ENCODE results near the gene FAM135A. TPM values are rescaled to one million over a fixed set of nuclear protein-coding genes. Genes with fewer than 3 reads are reported as not detected.
"Not testable (repeated sequence)": the region's sequence is repeated elsewhere in the genome, so short reads cannot be mapped to it uniquely, and the experiment has no call there.

Gene FAM135A
- total RNA-seq, 1 donor from 2014 or later: 33.7 TPM

DNA sequence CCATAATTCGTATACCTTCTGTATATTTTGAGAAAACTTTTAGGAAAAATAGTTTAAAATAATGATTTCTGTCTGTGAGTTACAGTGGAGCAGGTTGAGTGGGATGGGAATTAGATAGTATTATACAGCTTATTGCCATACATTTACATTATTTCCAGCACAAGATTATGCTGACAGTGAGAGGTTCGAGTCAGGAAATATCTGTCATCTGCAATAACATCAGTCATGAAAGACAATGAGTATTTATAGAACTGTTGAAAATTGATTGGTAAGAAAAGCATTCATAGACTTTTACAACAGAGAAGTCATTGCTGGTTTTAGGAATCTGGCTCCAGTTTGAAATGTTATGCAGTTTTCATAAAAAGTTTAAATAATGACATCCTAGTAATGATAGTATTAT is 45.9 kb downstream of the FAM135A start:
- DNase-seq (ENCODE audit: low spot score): no peak

DNA sequence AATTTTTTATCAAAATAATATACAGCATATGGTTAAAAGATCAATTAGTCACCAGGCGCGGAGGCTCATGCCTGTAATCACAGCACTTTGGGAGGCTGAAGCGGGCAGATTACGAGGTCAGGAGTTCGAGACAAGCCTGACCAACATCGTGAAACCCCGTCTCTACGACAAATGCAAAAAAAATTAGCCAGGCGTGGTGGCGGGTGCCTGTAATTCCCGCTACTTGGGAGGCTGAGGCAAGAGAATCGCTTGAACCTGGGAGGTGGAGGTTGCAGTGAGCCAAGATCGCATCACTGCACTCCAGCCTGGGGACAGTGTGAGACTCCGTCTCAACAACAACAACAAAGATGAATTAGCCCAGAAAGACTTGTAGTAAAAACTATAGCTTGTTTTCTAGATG is 46.4 kb downstream of the FAM135A start:
- not testable (repeated sequence) for DNase-seq (ENCODE audit: low spot score)

DNA sequence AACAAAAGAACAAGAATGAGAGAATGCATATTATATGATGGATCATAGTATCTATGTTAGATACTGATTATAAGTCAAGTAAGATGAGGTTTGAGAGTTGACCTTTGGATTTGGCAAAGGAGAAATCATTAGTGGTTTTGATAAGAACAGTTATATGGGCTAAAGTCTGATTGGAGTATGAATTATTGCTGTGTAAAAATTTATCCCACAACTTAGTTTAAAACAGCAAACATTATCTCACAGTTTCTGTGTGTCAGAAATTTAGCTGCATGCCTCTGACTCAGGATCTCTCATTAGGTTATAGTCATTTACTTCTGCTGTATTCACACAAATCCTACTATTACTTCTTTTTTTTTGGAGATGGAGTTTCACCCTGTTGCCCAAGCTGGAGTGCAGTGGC is 56.7 kb downstream of the FAM135A start:
- no peak for DNase-seq (ENCODE audit: low spot score)

DNA sequence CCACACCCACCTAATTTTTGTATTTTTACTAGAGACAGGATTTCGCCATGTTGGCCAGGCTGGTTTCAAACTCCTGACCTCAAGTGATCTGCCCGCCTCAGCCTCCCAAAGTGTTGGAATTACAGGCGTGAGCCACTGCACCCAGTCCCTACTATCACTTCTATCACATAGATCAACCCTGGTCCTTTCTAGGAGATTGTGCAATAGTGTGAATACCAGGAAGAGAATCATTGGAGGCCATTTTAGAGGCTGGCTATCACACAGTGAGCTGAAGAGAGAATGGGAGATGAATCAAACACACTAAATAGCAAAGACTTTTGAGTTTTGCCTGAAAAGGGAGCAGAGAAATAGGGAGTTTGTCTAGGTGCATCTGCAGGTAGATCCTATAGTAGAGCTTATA is 57.2 kb downstream of the FAM135A start:
- DNase-seq (ENCODE audit: low spot score): not testable (repeated sequence)

DNA sequence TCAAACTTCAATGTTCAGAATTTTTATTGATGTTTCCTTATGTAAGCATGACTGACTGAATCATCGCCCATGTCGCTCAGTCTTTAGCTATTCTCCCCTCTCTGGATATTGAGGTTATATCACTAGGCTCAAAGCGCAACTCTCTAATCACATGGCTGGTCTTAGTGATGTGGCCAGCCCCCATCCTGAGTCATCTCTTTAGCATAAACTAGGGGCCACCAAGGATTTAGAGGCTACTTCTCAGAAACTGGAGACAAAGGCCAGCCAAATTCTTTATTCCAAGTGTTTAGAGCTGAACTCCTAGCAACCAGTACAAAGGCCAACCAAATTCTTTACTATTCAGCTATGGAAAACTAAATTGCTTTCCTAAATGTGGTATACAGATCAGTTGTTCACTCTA is 61.4 kb downstream of the FAM135A start:
- DNase-seq (ENCODE audit: low spot score): no peak

DNA sequence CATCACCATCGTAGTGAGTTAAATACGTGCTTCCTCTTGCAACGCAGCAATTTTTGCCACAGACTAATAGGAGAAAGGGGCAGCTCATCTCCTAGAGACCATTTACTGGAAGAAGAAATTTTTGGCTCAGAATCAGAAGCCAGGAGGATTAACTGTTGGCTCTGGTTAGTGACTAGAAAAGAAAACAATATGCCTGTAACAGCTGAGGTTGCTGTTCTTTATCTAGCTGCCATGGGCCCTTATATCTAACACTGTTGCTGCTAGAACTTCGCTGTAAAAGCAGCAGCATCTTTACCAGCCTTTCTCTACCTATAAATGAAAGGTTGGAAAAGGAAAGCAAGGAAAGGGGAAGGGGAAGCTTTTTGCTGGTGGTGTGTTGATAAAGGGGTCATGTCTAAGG is 65.9 kb downstream of the FAM135A start:
- DNase-seq (ENCODE audit: low spot score): no peak

DNA sequence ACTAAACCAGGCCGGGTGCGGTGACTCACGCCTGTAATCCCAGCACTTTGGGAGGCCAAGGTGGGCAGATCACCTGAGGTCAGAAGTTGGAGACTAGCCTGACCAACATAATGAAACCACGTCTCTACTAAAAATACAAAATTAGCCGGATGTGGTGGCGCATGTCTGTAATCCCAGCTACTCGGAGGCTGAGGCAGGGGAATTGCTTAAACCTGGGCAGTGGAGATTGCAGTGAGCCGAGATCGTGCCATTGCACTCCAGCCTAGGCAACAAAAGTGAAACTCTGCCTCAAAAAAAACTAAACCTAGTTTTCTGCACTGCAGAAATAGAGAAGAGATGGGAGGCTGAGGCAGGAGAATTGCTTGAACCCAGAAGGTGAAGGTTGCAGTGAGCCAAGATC is 73.3 kb downstream of the FAM135A start:
- DNase-seq (ENCODE audit: low spot score): not testable (repeated sequence)

DNA sequence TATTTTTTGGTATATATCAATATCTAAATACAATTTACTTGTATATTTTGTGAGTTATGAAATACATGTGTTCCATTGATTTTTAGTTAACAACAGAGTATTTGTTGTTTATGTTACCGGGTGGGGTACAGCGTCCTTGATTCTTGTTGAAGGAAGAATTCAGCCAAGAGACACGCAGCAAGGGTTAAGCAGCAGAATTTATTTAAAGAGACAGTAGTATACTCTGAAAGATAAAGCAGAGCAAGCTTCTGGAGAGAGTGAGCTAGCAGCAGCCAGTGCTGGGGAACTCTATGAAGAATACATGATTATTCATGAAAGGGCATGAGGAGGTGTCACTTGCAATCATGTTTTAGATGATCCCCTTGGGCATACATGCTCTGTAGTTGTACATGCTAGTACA is 76.1 kb downstream of the FAM135A start:
- DNase-seq (ENCODE audit: low spot score): no peak

DNA sequence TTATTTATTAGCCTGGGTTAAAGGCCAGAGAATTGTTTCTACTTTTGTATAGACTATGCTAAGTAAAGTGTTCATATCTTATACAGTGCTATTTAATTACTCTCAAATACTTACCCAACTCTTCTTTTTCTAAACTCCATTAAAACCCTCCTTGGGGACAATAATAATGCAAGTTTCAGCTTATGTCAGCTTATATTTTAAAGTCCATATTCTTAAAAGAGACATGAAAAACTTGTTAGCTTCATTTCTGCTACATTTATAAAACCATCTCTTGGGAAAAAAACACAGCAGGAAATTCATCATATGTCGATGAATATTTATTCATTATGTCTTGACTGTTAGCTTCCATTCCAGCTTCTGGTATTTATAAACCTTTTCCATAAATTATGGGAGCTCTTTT is 81.5 kb downstream of the FAM135A start:
- DNase-seq (ENCODE audit: low spot score): no peak

DNA sequence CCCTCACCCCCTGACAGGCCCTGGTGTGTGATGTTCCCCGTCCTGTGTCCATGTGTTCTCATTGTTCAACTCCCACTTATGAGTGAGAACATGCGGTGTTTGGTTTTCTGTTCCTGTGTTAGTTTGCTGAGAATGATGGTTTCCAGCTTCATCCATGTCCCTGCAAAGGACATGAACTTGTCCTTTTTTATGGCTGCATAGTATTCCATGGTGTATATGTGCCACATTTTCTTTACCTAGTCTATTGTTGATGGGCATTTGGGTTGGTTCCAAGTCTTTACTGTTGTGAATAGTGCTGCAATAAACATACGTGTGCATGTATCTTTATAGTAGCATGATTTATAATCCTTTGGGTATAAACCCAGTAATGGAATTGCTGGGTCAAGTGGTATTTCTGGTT is 82.5 kb downstream of the FAM135A start:
- not testable (repeated sequence) for DNase-seq (ENCODE audit: low spot score)

DNA sequence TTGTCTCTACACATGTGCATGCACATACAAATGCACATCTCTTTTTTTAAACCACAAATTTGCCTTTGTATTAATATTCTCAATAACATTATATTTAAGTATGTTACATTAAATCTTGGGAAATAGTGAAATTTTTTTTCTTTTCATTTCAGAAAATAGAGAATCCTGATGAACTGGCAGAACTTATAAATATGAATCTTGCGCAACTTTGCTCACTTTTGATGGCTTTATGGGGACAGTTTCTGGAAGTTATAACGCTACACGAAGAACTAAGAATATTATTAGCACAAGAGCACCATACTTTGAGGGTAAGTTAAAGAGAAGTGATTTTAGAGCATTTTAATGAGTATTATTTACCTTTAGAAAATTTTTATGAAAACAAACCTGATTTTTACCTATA is 89.2 kb downstream of the FAM135A start:
- no peak for DNase-seq (ENCODE audit: low spot score)

DNA sequence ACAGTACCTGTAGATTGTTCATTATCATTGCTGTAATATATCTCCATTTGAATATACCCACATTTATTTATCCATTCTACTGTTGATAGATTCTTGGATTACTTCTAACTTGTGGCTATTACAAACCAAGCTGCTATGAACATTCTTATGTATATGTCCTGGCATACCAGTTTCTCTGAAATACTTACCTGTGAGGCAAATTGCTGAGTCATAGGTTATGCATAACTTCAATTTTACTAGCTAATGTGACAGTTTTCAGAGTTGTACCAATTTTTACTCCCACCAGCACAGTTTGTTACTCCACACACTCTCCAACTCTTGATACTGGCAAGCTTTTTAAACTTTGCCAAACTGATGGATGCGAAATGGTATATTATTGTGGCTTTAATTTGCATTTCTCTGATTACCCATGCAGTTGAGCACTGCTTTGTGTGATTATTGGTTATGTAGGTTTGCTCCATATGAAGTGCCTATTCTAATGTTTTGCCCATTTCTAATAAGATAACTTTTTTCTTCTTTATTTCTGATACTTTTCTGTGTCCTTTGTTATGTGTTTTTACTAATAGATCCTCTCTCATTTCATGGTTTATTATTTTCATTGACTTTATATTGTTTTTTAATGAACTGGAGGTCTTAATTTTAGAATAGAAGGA is 90.6 kb downstream of the FAM135A start:
- no peak for DNase-seq (ENCODE audit: low spot score)

DNA sequence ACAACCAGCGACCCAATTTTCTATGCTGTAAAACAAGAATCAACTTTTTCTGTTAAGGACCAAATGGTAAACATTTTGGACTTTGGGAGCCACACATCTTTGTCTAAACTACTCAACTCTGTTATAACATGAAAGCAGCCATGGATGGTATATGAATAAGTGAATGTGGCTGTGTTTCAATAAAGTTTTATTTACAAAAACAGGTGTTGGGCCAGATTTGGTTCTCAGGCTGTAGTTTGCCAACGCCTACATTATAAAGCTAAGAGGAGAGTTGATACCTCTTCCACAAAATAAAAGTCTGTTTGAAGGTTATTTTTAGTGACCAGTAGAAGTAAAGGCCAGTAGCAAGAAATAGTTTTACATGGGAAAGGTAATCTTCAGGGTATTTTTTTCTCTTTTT is 93.0 kb downstream of the FAM135A start:
- DNase-seq (ENCODE audit: low spot score): no peak

DNA sequence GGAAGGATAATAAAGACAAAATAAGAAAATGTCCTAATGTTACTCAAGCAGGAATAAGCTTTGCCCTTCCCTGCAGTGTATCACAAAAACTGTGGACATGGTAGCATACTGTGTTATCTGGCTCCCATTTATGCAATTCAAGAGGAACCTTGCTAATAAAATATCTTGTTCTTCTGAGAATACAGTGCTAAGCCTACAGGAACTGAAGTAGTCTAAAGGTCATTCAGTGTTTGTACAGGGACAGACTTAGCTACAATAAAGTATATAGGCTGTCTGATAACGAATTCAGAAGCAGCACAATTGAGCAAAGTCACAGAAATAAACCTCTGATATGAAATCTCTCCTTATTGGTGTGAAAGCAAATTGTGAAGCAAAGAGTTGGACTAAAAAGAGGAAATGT is 93.9 kb downstream of the FAM135A start:
- DNase-seq (ENCODE audit: low spot score): no peak

DNA sequence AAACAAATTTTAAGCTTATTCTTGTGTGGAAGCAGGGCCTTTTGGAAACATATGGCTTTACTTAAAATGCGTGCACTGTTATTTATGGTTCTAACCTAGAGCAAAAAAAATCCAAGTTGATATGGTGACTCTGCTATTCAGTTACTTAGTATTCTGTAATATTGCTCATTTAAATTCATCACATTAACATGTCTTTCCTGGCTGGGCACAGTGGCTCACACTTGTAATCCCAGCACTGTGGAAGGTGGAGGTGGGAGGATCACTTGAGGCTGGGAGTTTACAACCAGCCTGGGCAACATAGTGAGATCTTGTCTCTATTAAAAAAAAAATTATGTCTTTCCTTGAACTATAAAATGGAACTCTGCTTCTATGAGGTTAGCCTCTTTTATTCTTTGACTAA is 95.6 kb downstream of the FAM135A start:
- DNase-seq (ENCODE audit: low spot score): no peak

DNA sequence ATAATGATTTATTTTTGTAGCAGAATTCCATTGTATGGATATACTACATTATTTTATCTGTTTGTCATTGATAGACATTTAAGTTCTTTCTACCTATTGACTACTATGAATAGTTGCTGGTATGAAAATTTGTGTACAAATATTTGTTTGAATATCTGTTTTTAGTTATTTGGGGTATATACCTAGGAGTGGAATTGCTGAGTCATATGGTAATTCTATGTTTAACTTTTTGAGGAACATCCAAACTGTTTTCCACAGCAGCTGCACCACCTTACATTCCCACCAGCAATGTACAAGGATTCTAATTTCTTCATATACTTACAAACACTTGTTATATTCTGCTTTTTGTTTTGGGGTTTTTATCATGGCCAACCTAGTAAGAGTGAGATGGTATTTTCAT is 97.3 kb downstream of the FAM135A start:
- no peak for DNase-seq (ENCODE audit: low spot score)

DNA sequence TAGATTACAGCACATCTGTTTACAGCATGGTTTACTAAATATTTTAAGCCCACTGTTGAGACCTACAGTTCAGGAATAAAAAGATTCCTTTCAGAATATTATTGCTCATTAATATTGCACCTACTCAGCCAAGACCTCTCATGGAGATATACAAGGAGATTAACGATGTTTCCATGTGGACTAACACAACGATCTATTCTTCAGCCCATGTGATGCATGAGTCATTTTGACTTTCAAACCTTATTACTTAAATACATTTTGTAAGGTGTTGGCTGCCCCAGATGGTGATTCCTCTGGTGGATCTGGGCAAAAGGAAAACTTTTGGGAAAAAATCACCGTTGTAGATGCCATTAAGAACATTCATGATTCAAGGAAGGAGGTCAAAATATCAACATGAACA is 105.4 kb downstream of the FAM135A start:
- no peak for DNase-seq (ENCODE audit: low spot score)

DNA sequence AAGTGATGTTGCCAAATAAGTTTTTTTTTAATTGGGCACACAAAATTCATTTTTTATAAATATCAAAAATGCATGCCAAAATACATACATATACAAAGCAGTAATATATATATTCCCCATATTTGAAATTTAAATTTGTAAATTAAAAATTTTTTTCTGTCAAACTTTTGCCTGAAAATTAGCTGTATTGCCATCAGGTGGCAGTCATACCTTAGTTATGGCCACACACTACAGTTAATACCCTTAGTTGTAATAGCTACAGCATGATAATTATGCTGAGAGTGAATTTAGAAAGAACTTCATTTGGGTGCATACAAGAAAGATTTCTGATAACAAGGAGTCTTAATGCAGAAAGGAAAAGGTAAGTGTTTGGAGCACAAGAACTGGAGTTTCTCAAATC is 107.3 kb downstream of the FAM135A start:
- DNase-seq (ENCODE audit: low spot score): no peak

DNA sequence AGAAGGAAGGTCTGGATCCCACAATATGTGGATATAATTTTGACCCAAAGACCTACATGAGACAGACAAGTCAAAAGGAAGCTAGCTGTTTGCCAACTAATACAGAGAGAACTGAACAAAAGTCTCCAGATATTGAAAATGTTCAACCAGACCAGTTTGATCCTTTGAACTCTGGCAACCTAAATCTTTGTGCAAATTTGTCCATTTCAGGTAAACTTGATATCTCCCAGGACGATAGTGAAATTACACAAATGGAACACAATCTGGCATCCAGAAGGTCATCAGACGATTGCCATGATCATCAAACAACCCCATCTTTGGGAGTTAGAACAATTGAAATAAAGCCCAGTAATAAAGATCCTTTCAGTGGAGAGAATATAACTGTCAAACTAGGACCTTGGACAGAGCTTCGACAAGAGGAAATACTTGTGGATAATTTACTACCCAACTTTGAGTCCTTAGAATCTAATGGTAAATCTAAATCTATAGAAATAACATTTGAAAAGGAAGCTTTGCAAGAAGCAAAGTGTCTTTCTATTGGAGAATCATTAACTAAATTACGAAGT is 111.5 kb downstream of the FAM135A start:
- no peak for DNase-seq (ENCODE audit: low spot score)

DNA sequence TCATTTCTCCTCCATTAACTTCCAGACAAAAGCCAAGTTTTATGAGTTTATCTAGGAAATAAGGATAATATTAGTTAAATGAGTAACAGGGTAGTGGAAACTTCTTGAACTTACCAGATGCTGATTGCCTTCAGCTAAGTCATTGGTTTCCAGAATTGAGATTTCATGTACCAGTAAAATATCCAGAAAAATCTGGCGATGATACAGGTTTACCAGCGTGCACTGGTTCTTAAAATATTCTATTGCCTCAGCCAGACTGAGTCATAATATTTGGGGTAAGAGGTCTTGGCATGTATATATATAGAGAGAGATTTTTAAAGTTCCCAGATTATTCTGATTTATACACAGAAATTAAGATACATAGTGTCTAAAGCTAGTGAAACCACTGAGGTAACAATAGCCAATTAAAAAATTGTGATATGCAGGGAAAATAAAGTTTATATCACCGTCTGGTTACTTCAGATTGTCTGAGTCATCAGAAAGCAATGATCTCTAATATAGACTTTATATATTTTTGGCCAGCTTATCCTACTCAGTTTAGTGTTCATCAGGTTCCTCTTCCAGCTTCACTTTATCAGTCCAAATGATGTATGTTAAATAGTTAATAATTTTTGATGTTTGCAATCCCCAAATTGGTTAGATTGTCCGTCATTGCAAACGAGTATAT is 113.9 kb downstream of the FAM135A start:
- DNase-seq (ENCODE audit: low spot score): no peak

DNA sequence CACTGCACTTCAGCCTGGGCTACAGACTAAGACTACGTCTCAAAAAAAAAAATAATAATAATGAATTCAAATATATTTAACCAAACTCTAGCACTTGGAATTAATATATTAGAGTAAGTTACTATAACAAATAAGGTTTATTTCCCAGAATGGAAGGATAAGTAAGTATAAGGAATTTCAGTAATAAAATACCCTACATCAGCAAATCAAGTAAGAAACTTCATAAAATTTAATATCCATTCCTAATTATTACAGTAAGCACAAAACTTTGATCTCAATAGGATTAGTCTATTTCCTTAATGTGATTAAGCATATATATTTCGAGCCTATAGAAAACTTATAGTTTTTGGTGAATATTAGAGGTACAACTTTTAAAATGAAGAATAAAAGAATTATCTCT is 116.7 kb downstream of the FAM135A start:
- no peak for DNase-seq (ENCODE audit: low spot score)

DNA sequence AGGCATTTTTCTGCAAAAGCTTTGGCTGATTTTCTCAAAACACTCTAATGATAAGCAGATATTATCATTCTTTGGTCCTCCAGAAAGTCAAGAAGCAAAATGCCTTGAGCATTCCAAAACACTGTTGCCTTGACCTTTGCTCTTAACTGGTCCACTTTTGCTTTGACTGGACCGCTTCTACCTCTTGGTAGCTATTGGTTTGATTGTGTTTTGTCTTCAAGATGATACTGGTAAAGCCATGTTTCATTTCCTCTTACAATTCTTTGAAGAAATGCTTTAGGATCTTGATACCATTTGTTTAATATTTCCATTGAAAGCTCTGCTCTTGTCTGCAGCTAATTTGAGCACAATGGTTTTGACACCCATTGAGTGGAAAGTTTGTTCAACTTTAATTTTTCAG is 117.8 kb downstream of the FAM135A start:
- no peak for DNase-seq (ENCODE audit: low spot score)

DNA sequence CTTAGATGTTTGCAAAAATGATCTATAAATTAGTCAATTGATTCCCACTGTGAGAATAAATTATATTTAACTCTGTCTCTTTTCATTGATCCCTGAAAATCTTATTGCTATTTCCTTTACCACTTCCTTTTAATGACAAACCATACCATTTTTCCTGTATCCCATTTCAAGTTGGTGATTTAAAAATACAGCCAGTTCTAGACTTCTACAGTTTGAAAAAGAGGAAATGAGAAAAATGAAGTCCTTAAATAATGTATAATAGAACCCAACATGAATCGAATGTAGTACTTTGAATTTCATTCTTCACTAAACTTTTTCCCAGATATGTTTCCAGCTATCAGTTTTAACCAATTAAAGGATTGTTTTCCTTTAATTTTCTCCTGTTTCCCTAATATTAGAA is 124.0 kb downstream of the FAM135A start:
- no peak for DNase-seq (ENCODE audit: low spot score)

DNA sequence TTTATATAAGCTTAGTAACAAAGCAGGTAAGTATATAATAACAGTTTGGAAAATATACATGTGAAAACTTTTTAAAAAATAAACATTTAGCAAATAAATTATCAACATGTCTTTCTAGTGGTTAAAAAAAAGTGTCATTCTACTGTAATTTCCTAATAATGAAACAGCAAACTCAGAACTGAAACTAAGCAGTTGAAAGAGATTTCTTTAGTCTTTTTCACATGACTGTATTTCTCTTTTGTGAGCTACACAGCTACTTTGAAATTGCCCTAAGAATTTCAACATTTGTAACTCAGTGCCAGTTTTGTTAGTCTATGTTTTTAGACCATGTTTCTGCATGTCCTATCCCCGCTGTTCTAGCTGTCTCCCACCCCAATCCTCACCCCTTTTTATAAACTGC is 125.1 kb downstream of the FAM135A start:
- no peak for DNase-seq (ENCODE audit: low spot score)

Data from ureter (tissue), 1 donor.